Parathyroid adenoma (tissue), 2 donors: ENCODE results near the gene FSIP1.

ENCODE experiments used
- H2AFZ ChIP-seq: fragments of 300-600 bp; sonication (generic); one replicate; pipeline ENCODE4 v1.7.0; 2017; ENCODE audit warnings: antibody characterized with exemption, mild to moderate bottlenecking
- H3K27ac ChIP-seq: fragments of 300-600 bp; sonication (generic); one replicate; pipeline ENCODE4 v1.7.0; 2017
- H3K27me3 ChIP-seq: fragments of 300-600 bp; sonication (generic); one replicate; pipeline ENCODE4 v1.7.0; 2017; ENCODE audit warnings: low read length; ENCODE audit not compliant: control insufficient read depth, insufficient read depth
- H3K36me3 ChIP-seq: fragments of 300-600 bp; sonication (generic); one replicate; pipeline ENCODE4 v1.7.0; 2017; ENCODE audit warnings: low read length; ENCODE audit not compliant: control insufficient read depth, insufficient read depth
- H3K4me1 ChIP-seq: fragments of 300-600 bp; sonication (generic); one replicate; pipeline ENCODE4 v1.7.0; 2017; ENCODE audit warnings: control low read depth
- H3K4me2 ChIP-seq: fragments of 300-600 bp; sonication (generic); one replicate; pipeline ENCODE4 v1.7.0; 2017; ENCODE audit warnings: low read length
- H3K4me3 ChIP-seq: fragments of 300-600 bp; sonication (generic); one replicate; pipeline ENCODE4 v1.7.0; 2017; ENCODE audit warnings: low read depth, low read length
- H3K79me2 ChIP-seq: fragments of 300-600 bp; sonication (generic); one replicate; pipeline ENCODE4 v1.7.0; 2017; ENCODE audit warnings: control low read depth
- H3K9ac ChIP-seq: fragments of 300-600 bp; sonication (generic); one replicate; pipeline ENCODE4 v1.7.0; 2017; ENCODE audit warnings: mild to moderate bottlenecking
- H3K9me3 ChIP-seq: fragments of 300-600 bp; sonication (generic); one replicate; pipeline ENCODE4 v1.7.0; 2017; ENCODE audit warnings: low read length; ENCODE audit not compliant: control insufficient read depth
- CTCF ChIP-seq: fragments of 300-600 bp; sonication (generic); IDR thresholded peaks from one replicate; pipeline ENCODE4 v1.7.0; 2017; ENCODE audit warnings: antibody characterized with exemption, mild to moderate bottlenecking
- donor health status: primary hyperparathyroidism.

The FSIP1 gene

GRCh38 chr15:39799552-39800011 lies 16.9 kb upstream of the FSIP1 start:
- H3K27ac ChIP-seq, result no peak overlapping the region
- H2AFZ ChIP-seq, result no peak overlapping the region
- H3K27me3 ChIP-seq, result no peaks in the 10 kb centered on the region
- H3K4me2 ChIP-seq, result no peak overlapping the region
- H3K4me1 ChIP-seq, result no peaks in the 10 kb centered on the region
- TF ChIP-seq CTCF, result no peak
- H3K36me3 ChIP-seq, result no peaks in the 10 kb centered on the region
- no peaks in the 10 kb centered on the region for H3K9me3 ChIP-seq
- no peaks in the 10 kb centered on the region for H3K79me2 ChIP-seq
- H3K4me3 ChIP-seq, result no peak overlapping the region
- H3K9ac ChIP-seq, result no peak overlapping the region

- H3K27ac ChIP-seq, result no peak overlapping the region
- no peak for TF ChIP-seq CTCF
- H3K4me1 ChIP-seq, result no peaks in the 10 kb centered on the region
- H3K27me3 ChIP-seq, result no peaks in the 10 kb centered on the region
- H3K79me2 ChIP-seq, result no peaks in the 10 kb centered on the region
- no peaks in the 10 kb centered on the region for H3K36me3 ChIP-seq
- no peak overlapping the region for H3K9ac ChIP-seq
- H3K4me2 ChIP-seq, result no peak overlapping the region
- H3K9me3 ChIP-seq, result no peaks in the 10 kb centered on the region
- no peak overlapping the region for H3K4me3 ChIP-seq
- H2AFZ ChIP-seq, result no peak overlapping the region
Observed at GRCh38 chr15:39798382-39798781, 15.7 kb upstream of the FSIP1 start.

- Histone ChIP-seq H3K4me3 (no peak overlapping the region), H3K9me3 (no peaks in the 10 kb centered on the region), H2AFZ (no peak overlapping the region), H3K27ac (no peak overlapping the region), H3K4me1 (no peaks in the 10 kb centered on the region), H3K79me2 (no peaks in the 10 kb centered on the region), H3K27me3 (no peaks in the 10 kb centered on the region), H3K9ac (no peak overlapping the region), H3K36me3 (no peaks in the 10 kb centered on the region), H3K4me2 (no peak overlapping the region)
- TF ChIP-seq CTCF, result no peak
Observed at GRCh38 chr15:39797407-39797806, 14.8 kb upstream of the FSIP1 start.

- Histone ChIP-seq H3K4me1 (no peaks in the 10 kb centered on the region), H3K4me3 (no peak overlapping the region), H3K79me2 (no peaks in the 10 kb centered on the region), H3K9ac (no peak overlapping the region), H3K4me2 (no peak overlapping the region), H3K27ac (no peak overlapping the region), H3K27me3 (no peaks in the 10 kb centered on the region), H3K36me3 (no peaks in the 10 kb centered on the region), H2AFZ (no peak overlapping the region), H3K9me3 (no peaks in the 10 kb centered on the region)
- TF ChIP-seq CTCF, result no peak
Observed at GRCh38 chr15:39796601-39797000, 14.0 kb upstream of the FSIP1 start.

- Histone ChIP-seq H3K4me3 (no peak overlapping the region), H3K4me2 (no peak overlapping the region), H3K4me1 (no peaks in the 10 kb centered on the region), H3K36me3 (no peaks in the 10 kb centered on the region), H2AFZ (no peak overlapping the region), H3K9ac (no peak overlapping the region), H3K27me3 (no peaks in the 10 kb centered on the region), H3K9me3 (no peaks in the 10 kb centered on the region), H3K27ac (no peak overlapping the region), H3K79me2 (no peaks in the 10 kb centered on the region)
- no peak for TF ChIP-seq CTCF
Observed at GRCh38 chr15:39795486-39795885, 12.8 kb upstream of the FSIP1 start.
